Kidney epithelial cell (primary cell): Measurements from ENCODE around the gene XRCC6. TPM values are rescaled to one million over a fixed set of nuclear protein-coding genes. Genes with fewer than 3 reads are reported as not detected.

Experiments
- DNase-seq: peaks from one replicate; pipeline ENCODE4 v3.0.0-alpha.2; 2010; ENCODE audit warnings: low read depth
- H3K27me3 ChIP-seq: 2 replicates; pipeline ENCODE4 v1.6.0; 2011; ENCODE audit warnings: low read length; ENCODE audit not compliant: control insufficient read depth, insufficient read depth
- H3K36me3 ChIP-seq: 2 replicates; pipeline ENCODE4 v1.5.1; 2011; ENCODE audit warnings: low read length; ENCODE audit not compliant: control insufficient read depth, insufficient read depth
- H3K4me3 ChIP-seq: 2 replicates; pipeline ENCODE4 v1.5.1; 2011; ENCODE audit warnings: low read depth, mild to moderate bottlenecking, control low read depth, low read length
- total RNA-seq: library from RNA; depleted of rRNA; stranded (reverse); fragments of >200 nt; gene quantifications from 2 replicates; pipeline ENCODE4 v1.2.3, GENCODE V29; 2015
- TF ChIP-seq, protein P1 (sequence below): IDR thresholded peaks from 2 replicates; pipeline ENCODE4 v1.5.1; 2011; ENCODE audit warnings: mild to moderate bottlenecking, moderate library complexity, low read length, control low read depth, inconsistent platforms; ENCODE audit not compliant: insufficient read depth, poor library complexity, severe bottlenecking

Gene XRCC6
- total RNA-seq, 1 donor from 2014 or later = 296 TPM

DNA sequence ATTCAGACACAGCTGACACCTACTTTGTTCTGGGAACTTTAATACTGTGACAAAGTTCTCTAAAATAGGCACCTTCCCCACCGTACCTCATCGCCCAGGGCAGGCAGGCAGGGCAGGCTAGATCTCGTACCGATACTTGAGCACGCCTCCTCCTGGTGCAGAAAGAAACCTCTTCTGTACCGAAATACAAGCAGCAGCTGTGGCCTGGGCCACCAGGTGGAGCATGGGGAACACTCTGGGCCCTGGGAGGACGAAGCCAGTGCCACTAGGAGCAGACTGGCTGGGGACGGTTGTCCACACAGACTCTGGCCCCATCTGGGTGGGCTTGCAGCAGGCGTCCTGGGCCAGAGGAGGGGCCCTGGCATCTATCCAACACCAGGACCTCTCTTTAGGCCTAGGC, 44.2 kb upstream of the XRCC6 start:
- no peak for DNase-seq
- Histone ChIP-seq H3K4me3 (no peak overlapping the region), H3K27me3 (no peaks in the 10 kb centered on the region), H3K36me3 (peaks cover 2% of the 10 kb centered on the region)
- TF ChIP-seq, protein P1, sequence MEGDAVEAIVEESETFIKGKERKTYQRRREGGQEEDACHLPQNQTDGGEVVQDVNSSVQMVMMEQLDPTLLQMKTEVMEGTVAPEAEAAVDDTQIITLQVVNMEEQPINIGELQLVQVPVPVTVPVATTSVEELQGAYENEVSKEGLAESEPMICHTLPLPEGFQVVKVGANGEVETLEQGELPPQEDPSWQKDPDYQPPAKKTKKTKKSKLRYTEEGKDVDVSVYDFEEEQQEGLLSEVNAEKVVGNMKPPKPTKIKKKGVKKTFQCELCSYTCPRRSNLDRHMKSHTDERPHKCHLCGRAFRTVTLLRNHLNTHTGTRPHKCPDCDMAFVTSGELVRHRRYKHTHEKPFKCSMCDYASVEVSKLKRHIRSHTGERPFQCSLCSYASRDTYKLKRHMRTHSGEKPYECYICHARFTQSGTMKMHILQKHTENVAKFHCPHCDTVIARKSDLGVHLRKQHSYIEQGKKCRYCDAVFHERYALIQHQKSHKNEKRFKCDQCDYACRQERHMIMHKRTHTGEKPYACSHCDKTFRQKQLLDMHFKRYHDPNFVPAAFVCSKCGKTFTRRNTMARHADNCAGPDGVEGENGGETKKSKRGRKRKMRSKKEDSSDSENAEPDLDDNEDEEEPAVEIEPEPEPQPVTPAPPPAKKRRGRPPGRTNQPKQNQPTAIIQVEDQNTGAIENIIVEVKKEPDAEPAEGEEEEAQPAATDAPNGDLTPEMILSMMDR = peak; percentile 90

DNA sequence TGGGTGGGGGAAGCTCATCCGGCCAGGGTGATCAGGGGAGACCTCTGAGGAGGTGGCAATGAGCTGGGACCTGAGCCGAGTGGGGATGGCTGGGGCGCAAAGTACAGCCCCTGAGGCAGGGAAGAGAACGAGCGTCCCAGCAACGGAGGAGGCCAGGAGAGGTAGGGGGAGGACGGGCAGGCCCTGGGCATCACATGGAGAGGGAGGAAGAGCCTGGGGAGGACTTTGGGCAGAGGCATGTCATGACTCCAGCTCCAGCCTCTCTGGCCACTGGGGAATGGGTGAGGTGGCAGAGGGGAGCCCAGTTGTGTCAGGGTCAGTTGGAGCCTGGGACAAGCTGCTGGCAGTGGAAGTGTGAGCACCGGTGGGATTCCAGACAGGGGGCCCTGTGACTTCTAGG, 43.0 kb upstream of the XRCC6 start:
- TF ChIP-seq, protein P1 = no peak
- peaks cover 2% of the 10 kb centered on the region for H3K36me3 ChIP-seq
- no peak for DNase-seq
- no peak overlapping the region for H3K4me3 ChIP-seq
- no peaks in the 10 kb centered on the region for H3K27me3 ChIP-seq

DNA sequence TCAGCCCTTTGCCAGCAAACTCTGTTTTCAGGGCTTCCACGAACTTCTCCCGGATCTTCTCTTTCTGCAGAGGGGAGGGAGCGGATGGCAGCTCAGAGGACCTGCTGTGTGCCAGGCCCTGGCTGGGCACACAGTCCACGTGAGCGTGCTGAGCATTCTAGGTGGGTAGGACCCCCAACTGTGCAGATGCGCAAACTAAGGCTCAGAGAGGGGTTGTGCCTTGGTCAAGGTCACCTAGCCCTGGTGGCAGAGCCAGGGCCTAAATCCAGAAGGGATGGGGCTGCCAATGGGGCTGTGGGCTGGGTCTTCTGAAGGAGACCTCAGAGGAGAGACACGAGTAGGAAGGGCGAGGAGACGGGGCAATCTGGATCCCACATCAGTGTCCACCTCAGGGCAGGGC, 42.3 kb upstream of the XRCC6 start:
- TF ChIP-seq, protein P1 = no peak
- peaks cover 2% of the 10 kb centered on the region for H3K36me3 ChIP-seq
- no peak for DNase-seq
- no peak overlapping the region for H3K4me3 ChIP-seq
- no peaks in the 10 kb centered on the region for H3K27me3 ChIP-seq

DNA sequence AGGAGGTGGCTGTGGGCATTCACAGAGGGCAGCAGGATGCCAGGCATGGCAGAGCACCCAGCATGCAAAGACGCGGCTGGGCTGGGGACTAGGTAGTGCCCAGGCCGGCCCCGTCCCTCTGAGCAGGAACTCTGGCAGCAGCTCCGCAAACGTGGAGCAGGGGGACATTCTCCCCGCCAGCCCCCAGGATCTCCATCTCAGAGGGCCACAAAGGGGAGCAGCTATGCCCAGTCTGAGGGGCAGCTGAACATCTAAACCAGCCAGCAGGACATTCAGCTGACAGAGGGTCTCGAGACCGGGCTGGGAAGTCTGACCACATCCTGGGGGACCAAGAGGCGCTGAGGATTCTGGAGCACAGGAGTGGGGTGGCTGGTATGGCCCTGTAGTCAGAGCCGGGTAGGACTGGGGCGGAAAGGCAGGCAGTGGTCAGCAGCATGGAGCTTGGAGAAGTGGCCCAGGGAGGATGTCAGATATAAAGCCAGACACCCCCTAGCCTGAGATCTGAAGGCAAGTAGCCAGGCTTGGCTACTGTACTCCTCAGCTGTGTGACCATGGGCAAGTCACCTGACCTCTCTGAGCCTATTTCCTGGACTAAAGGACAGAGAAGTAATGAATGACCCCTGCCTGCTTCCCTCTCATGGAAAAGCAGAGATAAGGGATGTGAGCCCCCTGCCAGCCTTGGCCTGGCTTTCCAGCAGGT, 41.6 kb upstream of the XRCC6 start:
- TF ChIP-seq, protein P1 = no peak
- Histone ChIP-seq H3K36me3 (peaks cover 2% of the 10 kb centered on the region), H3K4me3 (no peak overlapping the region), H3K27me3 (no peaks in the 10 kb centered on the region)
- no peak for DNase-seq

DNA sequence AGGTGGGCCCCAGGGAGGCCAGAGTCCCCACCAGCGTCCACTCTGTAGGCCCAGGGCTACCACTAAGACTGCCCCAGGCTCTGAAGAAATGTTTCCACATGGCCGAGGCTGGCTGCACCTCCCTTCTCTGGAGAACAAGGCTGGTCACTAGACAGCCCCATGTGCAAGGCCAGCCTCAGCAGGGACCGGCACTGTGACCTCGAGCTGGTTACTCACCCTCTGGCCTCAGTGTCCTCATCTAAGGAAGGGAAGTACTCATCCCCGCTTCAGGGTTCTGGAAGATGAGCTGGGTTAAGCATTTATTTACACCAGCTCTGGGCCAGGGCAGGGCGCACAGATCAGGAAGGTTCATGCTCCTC, 41.1 kb upstream of the XRCC6 start:
- no peak for DNase-seq
- Histone ChIP-seq H3K36me3 (peaks cover 2% of the 10 kb centered on the region), H3K4me3 (no peak overlapping the region), H3K27me3 (no peaks in the 10 kb centered on the region)
- TF ChIP-seq, protein P1 = no peak

DNA sequence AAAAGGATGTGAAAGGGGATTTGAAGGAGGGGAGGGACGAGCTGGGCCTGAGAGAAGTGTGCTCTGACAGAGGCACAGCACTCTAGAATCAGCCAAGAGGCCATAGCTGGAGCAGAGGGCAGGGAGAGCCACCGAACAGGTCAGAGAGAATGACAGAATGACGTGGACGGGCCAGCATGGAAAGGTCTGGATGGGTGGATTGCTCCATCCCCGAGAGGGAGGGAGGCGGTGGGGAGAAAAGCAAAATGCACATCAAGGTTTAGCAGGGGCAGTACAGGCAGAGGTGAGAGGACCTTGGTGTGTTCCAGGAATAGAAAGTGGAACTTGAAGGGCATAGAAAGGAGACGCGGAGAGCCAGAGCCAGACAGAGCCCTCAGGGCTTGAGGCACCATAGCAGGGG, 38.4 kb upstream of the XRCC6 start:
- Histone ChIP-seq H3K27me3 (no peaks in the 10 kb centered on the region), H3K36me3 (peaks cover 2% of the 10 kb centered on the region), H3K4me3 (no peak overlapping the region)
- TF ChIP-seq, protein P1 = no peak
- no peak for DNase-seq
